Measurements from ENCODE around the gene ALDOC. TPM values are rescaled to one million over a fixed set of nuclear protein-coding genes. Genes with fewer than 3 reads are reported as not detected.
"Not testable (repeated sequence)": the region's sequence is repeated elsewhere in the genome, so short reads cannot be mapped to it uniquely, and the experiment has no call there.

The ALDOC gene
- total RNA-seq, 1 donor = 55.5 TPM

GRCh38 chr17:28584434-28584833, 7.7 kb upstream of the ALDOC start:
- DNase-seq (ENCODE audit: low read depth in 2 of 3, low spot score in 2 of 3) = no peak

GRCh38 chr17:28582513-28582912, 5.8 kb upstream of the ALDOC start:
- no peak for DNase-seq (ENCODE audit: low read depth in 2 of 3, low spot score in 2 of 3)

GRCh38 chr17:28580959-28581358, 4.3 kb upstream of the ALDOC start:
- DNase-seq (ENCODE audit: low read depth in 2 of 3, low spot score in 2 of 3) = no peak

GRCh38 chr17:28579526-28579925, 2.8 kb upstream of the ALDOC start:
- DNase-seq (ENCODE audit: low read depth in 2 of 3, low spot score in 2 of 3) = no peak

- DNase-seq (ENCODE audit: low read depth in 2 of 3, low spot score in 2 of 3) = no peak
Observed at GRCh38 chr17:28578246-28579195, 1.8 kb upstream of the ALDOC start.

GRCh38 chr17:28577466-28577824, 750 bp upstream of the ALDOC start:
- DNase-seq (ENCODE audit: low read depth in 2 of 3, low spot score in 2 of 3) = no peak

- not testable (repeated sequence) for DNase-seq (ENCODE audit: low read depth in 2 of 3, low spot score in 2 of 3)
Observed at GRCh38 chr17:28576016-28576415, 679 bp downstream of the ALDOC start.

- no peak for DNase-seq (ENCODE audit: low read depth in 2 of 3, low spot score in 2 of 3)
Observed at GRCh38 chr17:28575126-28575795, 1.4 kb downstream of the ALDOC start.

GRCh38 chr17:28574526-28574925, 2.2 kb downstream of the ALDOC start:
- peak in 1 of 3 donors; percentile 53 for DNase-seq (ENCODE audit: low read depth in 2 of 3, low spot score in 2 of 3)

- no peak for DNase-seq (ENCODE audit: low read depth in 2 of 3, low spot score in 2 of 3)
Observed at GRCh38 chr17:28573966-28574480, 2.7 kb downstream of the ALDOC start.

GRCh38 chr17:28573521-28573920, 3.2 kb downstream of the ALDOC start:
- DNase-seq (ENCODE audit: low read depth in 2 of 3, low spot score in 2 of 3) = no peak

- DNase-seq (ENCODE audit: low read depth in 2 of 3, low spot score in 2 of 3) = no peak
Observed at GRCh38 chr17:28573040-28573380, 3.7 kb downstream of the ALDOC start.

GRCh38 chr17:28572259-28573039, 4.2 kb downstream of the ALDOC start:
- no peak for DNase-seq (ENCODE audit: low read depth in 2 of 3, low spot score in 2 of 3)

GRCh38 chr17:28571361-28572122, 5.2 kb downstream of the ALDOC start, which contains the start of gene PIGS:
Gene PIGS (minus strand): TSS chr17:28571524. CDS start chr17:28571496, 28 bp downstream.
- peak; percentile 71 to 92 (median 90) for DNase-seq (ENCODE audit: low read depth in 2 of 3, low spot score in 2 of 3)

- DNase-seq (ENCODE audit: low read depth in 2 of 3, low spot score in 2 of 3) = no peak
Observed at GRCh38 chr17:28570716-28571360, 5.9 kb downstream of the ALDOC start.

GRCh38 chr17:28569446-28569845, 7.2 kb downstream of the ALDOC start:
- DNase-seq (ENCODE audit: low read depth in 2 of 3, low spot score in 2 of 3) = no peak

- peak in 1 of 3 donors; percentile 53 for DNase-seq (ENCODE audit: low read depth in 2 of 3, low spot score in 2 of 3)
Observed at GRCh38 chr17:28567604-28568003, 9.1 kb downstream of the ALDOC start.

GRCh38 chr17:28563475-28563874, 13.2 kb downstream of the ALDOC start:
- no peak for DNase-seq (ENCODE audit: low read depth in 2 of 3, low spot score in 2 of 3)

- DNase-seq (ENCODE audit: low read depth in 2 of 3, low spot score in 2 of 3) = no peak
Observed at GRCh38 chr17:28555022-28555421, 21.7 kb downstream of the ALDOC start.

GRCh38 chr17:28554565-28554964, 22.1 kb downstream of the ALDOC start:
- DNase-seq (ENCODE audit: low read depth in 2 of 3, low spot score in 2 of 3) = no peak

Measured in hematopoietic multipotent progenitor cell (in vitro differentiated cells).